C1 segment of cervical spinal cord (tissue), 14 donors: Measurements from ENCODE around the gene MID1.
A peak's percentile ranks its signal among the peaks of the same experiment; 100 is the strongest.

ENCODE experiments used
- DNase-seq, 14 donors: peaks; one replicate each; lab custom pipeline; 2025; lab: John Stamatoyannopoulos, UW

Gene MID1

GRCh38 chrX:10495677-10496076 lies 124.7 kb downstream of the MID1 start:
- DNase-seq, result no peak

GRCh38 chrX:10492250-10492649 lies 128.1 kb downstream of the MID1 start:
- DNase-seq, result no peak

- DNase-seq, result no peak
Observed at GRCh38 chrX:10486373-10486772, 134.0 kb downstream of the MID1 start.

DNA sequence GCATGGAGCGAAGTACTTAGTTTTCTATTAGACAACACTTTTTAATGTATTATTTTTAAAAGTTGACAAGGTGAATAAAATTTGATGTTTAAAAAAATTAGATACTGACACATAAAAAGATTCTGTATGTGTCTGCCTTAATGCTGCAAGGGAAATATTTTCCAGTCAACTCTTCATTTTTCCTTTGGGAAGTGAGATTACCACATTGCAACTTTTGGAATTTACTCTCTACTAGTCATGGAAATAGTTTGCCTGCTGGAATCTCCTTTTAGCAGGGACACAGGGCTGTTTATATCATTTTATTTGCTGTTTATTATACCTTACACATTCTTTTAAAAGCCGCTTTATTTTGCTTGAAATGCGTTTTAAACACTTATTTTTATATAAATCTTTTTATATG lies 135.1 kb downstream of the MID1 start:
- no peak for DNase-seq

GRCh38 chrX:10484683-10485247 lies 135.6 kb downstream of the MID1 start:
- no peak for DNase-seq

DNA sequence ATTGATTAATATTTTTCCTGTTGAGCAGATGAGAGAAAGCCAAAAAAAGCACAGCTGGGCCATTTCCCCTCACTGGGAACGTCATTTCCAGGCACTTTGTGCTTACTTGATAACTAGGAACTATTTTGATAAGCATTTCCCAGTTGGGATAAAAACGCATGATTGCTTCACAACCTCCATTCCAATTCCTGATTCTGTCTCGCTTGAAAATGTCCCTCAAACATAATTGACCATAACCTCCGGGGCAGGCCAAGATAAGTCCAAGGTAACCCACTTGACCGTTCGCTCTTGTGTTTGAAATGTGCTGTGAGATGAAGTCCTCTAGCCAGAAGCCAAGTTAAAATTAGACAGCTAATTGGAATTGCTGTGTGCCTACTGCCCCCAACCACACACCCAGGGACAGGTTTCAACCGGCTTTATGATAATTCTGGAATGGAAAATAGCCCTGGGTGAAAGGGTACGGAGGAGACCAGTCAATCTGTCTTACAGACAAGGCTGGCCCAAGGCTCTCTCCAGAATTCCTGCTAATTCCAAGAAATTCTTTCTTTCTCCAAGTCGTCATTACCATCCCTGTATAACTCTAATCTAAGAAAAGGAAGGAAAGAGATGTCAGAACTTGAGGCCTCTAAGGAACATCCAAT lies 137.1 kb downstream of the MID1 start:
- DNase-seq, result no peak

DNA sequence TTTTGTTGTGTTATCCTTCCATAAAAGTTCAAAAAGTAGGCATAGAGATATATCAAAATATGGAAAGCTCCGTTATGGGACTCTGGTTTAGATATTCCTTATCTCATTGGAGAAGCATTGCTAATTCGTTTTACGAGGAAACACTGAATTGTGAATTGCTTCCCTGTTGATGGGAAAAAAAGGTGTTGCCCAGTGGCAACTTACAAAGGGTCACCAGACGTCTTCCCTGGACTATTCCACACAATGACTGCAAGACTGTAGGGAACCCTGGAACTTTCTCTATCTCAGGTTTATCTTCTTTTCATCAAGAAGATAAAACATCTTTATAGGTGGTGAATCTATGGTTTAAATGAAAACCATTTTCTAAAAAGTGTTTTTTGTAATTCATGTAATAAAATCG lies 137.7 kb downstream of the MID1 start:
- no peak for DNase-seq

GRCh38 chrX:10482261-10482660 lies 138.1 kb downstream of the MID1 start:
- peak in 1 of 14 donors; percentile 9 for DNase-seq

DNA sequence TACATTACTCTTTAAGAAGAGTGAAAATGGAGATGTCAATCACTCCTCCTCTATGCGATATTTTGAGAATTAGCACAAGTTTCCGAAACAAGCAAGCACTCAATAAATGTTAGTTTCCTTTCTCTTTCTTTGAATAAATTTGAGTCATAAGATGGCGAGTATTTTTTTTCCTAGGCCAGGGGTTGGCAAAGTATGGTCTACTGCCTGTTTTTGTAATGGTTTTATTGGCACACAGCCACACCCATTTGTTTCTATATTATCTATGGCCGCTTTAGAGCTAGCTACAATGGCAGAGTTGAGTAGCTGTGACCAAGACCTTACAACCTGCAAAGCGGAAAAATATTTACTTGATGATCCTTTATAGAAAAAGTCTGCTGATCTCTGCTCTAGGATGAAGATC lies 139.5 kb downstream of the MID1 start:
- no peak for DNase-seq

GRCh38 chrX:10479508-10479907 lies 140.9 kb downstream of the MID1 start:
- DNase-seq, result no peak

DNA sequence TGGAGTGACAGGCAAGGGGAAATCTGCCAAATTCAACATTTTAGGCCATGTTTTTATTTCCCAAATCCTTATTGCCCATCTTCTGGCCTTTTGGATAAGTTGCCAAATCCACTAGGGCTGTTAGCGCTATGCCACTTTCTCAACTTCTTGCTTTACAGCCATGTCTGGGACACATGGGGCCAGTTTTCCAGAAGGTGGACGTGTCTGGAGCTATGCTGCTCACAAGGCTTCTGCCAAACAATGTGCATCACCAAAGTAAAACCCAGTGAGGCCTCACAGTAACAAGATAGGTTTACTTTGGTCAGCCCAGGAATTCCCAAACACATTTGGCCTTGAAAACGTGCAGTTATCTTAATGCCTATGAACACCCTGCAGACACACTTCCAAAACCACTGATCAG lies 142.9 kb downstream of the MID1 start:
- DNase-seq, result no peak

GRCh38 chrX:10474913-10475568 lies 145.3 kb downstream of the MID1 start:
- DNase-seq, result no peak

- no peak for DNase-seq
Observed at GRCh38 chrX:10474510-10474909, 145.9 kb downstream of the MID1 start.

DNA sequence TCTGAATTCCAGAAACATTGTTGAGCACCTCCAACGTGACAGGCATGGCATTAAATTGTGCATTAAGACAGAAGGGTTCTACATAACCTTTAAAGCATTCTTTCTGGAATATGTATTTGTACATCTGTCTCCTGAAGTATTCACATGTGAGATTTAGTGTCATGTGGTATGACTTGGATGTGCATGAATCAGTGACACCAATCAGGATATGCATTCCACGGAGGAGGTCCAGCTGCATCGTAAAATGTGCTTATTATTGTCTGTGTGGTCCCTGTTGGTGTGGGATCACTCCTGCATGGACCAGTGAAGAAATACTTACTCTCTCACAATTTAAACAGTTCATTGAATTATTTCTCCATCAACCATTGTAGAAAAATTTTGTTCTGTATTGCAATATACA lies 149.0 kb downstream of the MID1 start:
- DNase-seq, result no peak

- DNase-seq, result no peak
Observed at GRCh38 chrX:10470009-10470408, 150.4 kb downstream of the MID1 start.

GRCh38 chrX:10467793-10468192 lies 152.6 kb downstream of the MID1 start:
- DNase-seq, result no peak

GRCh38 chrX:10465254-10465653 lies 155.1 kb downstream of the MID1 start:
- DNase-seq, result no peak

- no peak for DNase-seq
Observed at GRCh38 chrX:10457092-10457491, 163.3 kb downstream of the MID1 start.

- no peak for DNase-seq
Observed at GRCh38 chrX:10453945-10454344, 166.4 kb downstream of the MID1 start.

DNA sequence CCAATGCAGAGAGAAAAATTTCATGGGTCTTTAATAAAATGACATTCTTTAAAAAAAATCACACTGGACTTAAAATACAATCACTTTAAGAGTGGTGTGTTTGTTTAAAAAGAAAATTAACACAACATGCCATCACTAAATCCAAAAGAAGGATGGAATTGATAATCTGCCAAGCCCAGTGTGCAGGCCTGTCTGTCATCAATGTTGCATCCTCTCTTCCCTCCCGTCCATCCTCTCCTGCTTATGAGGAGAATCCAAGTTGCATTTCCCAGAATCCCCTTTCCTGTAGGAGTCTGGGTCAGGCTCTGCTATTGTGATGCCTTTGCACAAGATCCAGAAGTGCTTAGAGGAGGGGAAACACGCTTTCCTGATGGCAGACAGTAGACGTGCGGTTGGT lies 169.4 kb downstream of the MID1 start:
- DNase-seq, result no peak

- DNase-seq, result no peak
Observed at GRCh38 chrX:10450229-10450958, 170.0 kb downstream of the MID1 start.

- no peak for DNase-seq
Observed at GRCh38 chrX:10447564-10448214, 172.7 kb downstream of the MID1 start.
